Hepatocyte (in vitro differentiated cells): ENCODE results near the gene KLHL36.

Experiments used
- EZH2 ChIP-seq: fragments of 200-600 bp; sonication (generic); IDR thresholded peaks from 2 replicates; pipeline ENCODE4 v1.6.1; 2016; ENCODE audit warnings: antibody characterized with exemption, mild to moderate bottlenecking, borderline replicate concordance
- TF ChIP-seq, protein P1 (sequence below): fragments of 200-600 bp; sonication (generic); IDR thresholded peaks from 2 replicates; pipeline ENCODE4 v1.5.1; 2016; ENCODE audit warnings: antibody characterized with exemption, mild to moderate bottlenecking; ENCODE audit not compliant: poor library complexity

DNA sequence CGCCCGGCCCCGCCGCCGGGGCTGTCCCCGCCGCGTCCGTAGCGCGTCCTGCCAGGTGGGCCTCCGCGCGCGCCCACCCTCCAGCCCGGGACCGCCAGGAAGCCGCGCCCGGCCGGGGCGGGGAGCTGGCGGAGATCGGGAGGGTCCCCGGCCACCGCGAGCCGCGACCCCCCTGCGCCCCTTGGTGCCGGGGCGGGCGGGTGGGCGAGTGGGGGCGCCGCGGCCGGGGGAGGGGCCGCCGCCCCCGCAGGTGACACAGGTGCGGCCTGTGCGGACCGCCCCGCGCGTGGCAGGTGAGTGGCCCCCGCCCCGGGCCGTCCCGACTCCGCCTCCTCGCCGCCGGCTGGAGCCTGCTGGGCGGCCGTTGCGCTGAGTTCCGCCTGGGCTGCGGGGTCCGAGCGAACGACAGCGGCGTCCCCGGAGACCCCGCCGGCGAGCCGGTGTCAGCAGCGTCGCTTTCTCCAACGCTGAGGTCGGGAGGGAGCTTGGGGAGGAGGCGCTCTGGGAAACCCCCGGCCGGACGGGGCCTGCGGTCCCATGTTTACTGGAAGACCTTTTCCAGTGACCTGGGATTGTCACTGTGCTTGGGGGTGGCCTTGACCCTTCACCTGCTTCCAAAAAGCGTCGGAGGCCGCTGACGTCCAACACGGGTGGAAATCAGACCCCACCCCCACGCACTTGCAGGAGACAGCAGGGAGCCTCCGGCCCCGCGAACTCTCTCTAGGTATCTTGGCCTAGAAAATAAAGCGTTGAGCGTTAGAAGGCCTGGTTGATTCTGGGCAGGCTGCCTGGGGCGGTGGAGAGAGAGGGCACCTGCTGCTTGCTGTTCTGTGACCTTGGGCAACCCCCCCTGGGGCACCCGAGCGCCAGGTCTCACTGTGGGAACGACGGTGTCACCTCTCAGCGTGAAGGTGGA, 542 bp downstream of the KLHL36 start:
- TF ChIP-seq, protein P1, sequence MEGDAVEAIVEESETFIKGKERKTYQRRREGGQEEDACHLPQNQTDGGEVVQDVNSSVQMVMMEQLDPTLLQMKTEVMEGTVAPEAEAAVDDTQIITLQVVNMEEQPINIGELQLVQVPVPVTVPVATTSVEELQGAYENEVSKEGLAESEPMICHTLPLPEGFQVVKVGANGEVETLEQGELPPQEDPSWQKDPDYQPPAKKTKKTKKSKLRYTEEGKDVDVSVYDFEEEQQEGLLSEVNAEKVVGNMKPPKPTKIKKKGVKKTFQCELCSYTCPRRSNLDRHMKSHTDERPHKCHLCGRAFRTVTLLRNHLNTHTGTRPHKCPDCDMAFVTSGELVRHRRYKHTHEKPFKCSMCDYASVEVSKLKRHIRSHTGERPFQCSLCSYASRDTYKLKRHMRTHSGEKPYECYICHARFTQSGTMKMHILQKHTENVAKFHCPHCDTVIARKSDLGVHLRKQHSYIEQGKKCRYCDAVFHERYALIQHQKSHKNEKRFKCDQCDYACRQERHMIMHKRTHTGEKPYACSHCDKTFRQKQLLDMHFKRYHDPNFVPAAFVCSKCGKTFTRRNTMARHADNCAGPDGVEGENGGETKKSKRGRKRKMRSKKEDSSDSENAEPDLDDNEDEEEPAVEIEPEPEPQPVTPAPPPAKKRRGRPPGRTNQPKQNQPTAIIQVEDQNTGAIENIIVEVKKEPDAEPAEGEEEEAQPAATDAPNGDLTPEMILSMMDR, result no peak
- TF ChIP-seq EZH2, result no peak
